Measurements from ENCODE around the gene C12orf60.

C12orf60 gene

DNA sequence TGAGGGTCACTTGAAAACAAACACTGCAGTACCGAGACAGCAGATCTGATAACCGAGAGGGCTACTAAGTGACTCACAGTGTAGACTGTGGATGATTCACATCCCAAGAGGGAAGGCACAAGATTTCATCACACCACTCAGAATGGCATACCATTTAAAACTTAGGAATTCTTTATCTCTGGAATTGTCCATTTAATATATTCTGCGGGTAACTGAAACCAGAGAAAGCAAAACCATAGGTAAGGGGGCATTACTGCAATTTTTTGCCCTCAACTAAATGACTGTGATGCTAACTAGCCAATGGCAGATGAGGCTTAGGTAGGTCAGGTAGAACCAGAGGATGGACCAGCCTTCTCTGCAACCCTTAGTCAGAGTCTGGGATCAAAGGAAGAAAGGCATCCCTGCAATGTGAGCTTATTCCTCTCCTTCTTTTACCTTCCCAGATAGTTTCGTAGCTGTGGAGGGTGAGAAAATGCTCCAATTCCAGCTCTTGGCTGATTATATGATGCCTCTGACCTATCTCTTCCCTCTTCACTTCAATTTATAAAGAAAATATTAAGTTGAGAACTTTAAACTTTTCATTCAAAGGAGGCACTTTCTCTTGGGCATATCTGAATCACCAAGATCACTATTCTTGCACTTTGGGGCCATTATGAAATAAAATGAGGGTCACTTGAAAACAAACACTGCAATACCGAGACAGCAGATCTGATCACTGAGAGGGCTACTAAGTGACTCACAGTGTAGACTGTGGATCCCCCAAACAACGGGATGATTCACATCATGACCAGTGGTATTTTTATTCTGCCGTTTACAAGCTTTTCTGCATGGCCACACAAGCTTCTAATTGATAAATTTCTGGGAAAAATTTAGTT lies 33.1 kb downstream of the C12orf60 start:
- peak; percentile 66 to 82 for DNase-seq
- TF ChIP-seq GATA1 (IDR thresholded peaks at IDR 0.05; ENCODE audit: low read depth, low read length) = no peak
- TF ChIP-seq POLR2A (IDR thresholded peaks at IDR 0.05; ENCODE audit: low read length) = no peak

DNA sequence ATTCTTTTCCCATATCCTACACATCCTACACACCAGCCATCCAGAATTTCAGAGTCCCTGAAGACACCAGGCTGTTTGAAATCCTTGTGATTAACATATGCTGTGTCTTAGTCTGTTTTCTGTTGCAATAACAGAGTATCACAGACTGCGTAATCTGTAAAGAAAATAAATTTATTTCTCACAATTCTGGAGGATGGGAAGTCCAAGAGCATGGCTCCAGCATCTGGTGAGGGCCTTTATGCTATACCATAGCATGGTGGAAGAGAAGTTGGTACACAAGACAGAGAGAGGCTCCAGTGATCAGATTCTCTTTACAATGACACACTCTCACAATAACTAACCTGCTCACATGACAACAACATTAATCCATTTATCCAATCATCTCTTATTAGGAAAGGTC lies 35.8 kb downstream of the C12orf60 start:
- DNase-seq = no peak
- TF ChIP-seq GATA1 (IDR thresholded peaks at IDR 0.05; ENCODE audit: low read depth, low read length) (no peak), POLR2A (IDR thresholded peaks at IDR 0.05; ENCODE audit: low read length) (no peak)

DNA sequence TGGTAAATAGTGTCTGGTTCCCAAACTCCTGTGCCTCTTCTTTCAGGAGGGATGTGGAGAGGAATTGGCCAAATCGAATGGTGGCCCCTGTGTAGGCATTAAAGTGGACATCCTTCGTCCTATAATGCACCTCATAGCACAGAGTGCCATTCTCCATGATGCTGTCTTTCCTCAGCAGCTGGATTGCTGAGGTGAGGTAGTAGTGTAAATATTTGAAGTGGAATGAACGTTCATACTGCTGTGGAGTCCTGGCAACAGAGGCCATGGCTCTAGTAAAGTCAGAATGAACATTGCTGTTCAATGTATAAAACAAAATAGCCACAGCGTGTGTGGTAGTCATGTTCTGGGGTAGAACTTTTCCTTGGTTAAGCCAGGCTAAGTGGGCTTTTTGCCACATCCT lies 37.1 kb downstream of the C12orf60 start:
- no peak for TF ChIP-seq GATA1 (IDR thresholded peaks at IDR 0.05; ENCODE audit: low read depth, low read length)
- no peak for DNase-seq

DNA sequence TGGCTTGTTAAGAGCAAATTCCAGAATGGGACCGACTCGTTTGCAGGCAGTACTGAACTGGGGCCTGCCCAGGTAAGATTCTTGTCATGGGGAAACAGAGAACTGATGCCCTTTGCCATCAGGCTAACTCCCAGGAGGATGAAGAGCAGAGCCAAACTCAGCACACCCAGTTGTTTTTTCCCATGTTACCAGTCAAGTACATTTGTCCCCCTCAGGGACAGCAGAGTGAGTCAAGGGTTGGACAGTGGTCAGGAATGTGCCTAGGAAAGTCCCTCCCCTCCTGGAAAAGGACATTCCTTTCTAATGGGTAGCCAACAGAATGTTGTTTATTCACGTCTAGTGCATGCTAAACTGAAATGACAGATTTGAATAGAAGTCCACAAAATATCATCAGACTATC lies 38.3 kb downstream of the C12orf60 start:
- peak; percentile 25 to 54 for DNase-seq
- no peak for TF ChIP-seq POLR2A (IDR thresholded peaks at IDR 0.05; ENCODE audit: low read length)
- TF ChIP-seq GATA1 (IDR thresholded peaks at IDR 0.05; ENCODE audit: low read depth, low read length) = no peak

DNA sequence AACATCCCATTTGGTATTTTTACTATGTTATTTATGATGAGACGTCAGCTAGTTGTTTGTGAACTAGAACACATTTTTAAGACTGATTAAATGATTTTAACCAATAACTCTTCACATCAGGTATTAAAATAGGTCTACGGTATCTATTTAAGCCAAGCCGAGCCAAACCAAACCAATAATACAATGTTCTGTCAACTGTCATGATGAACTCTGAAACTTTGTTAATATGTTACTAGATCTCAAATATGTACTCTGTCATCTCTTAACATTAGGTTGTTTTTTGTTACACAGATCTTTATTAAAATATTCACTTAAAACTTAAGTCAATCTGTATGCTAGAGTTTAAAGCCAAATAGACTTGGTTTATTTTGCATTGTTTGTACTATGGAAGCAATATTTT lies 38.8 kb downstream of the C12orf60 start:
- TF ChIP-seq POLR2A (IDR thresholded peaks at IDR 0.05; ENCODE audit: low read length) = no peak
- TF ChIP-seq GATA1 (IDR thresholded peaks at IDR 0.05; ENCODE audit: low read depth, low read length) = no peak
- DNase-seq = peak in 1 of 2 experiments; percentile 58

DNA sequence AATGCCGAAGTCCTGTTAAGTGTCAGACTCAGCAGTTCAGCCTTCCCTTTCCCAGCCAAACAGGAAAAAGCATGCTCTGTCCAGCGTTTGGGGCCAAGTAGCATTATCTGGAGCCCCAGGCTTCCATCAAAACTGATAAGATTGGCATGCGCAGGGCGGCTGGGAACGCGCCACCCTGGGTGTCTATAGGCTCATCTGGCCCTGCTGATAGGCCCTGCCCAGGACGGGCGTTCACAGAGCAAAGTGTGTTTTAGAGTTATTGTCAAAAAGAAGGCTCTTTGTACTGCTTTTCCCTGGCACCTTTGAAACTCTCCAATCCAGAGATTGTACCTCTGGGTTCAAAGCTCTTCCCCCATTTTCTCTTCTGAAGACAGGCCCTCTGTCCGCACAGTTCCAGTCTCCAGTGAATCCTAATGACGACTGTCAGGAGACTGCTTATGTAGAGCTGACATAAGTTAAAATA lies 40.0 kb downstream of the C12orf60 start, which contains the start of gene ART4:
Gene ART4 (minus strand): TSS at position 102 of the 463 bp plus-strand sequence. CDS start 413 bp downstream, outside the sequence.
- TF ChIP-seq GATA1 (IDR thresholded peaks at IDR 0.05; ENCODE audit: low read depth, low read length) (peak; percentile 83), POLR2A (IDR thresholded peaks at IDR 0.05; ENCODE audit: low read length) (peak; percentile 77)
- DNase-seq = peak; percentile 93 to 97

DNA sequence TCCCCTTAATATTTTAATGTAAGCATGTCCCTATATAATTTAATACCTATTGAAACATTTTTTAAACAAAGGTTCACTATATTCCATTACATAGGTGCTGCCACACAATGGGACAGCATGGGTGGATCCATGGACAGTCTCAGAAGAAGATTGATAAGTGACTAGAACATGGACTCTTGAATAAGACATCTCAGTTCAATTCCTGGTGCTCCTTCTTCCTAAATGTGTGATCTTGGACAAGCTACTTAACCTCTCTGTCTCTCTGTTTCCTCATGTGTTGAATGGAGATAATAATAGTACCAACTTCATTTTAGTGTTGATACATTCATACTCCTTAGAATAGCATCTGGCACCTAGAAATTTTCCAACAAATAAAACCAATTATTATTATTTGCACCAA lies 40.9 kb downstream of the C12orf60 start:
- DNase-seq = peak; percentile 27 to 40
- no peak for TF ChIP-seq POLR2A (IDR thresholded peaks at IDR 0.05; ENCODE audit: low read length)

DNA sequence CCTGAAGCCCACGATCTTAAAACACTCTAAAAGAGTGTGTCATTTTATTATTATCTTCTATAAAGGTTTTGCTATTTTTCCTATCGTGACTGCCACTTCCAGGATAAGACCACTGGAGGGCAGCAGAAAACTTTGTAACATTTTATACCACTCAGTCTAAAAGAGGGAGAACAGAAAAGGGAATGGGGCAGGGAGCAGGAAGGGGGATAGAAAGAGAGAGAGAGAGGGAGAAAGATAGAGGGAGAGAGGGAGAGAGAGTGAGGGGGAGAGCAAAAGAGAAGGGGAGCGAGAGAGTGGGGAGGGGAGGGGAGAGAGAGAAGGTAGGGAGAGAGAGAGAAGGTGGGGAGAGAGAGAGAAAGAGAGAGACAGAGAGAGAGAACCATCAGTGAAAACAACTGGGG lies 41.9 kb downstream of the C12orf60 start:
- no peak for TF ChIP-seq POLR2A (IDR thresholded peaks at IDR 0.05; ENCODE audit: low read length)
- TF ChIP-seq GATA1 (IDR thresholded peaks at IDR 0.05; ENCODE audit: low read depth, low read length) = no peak
- peak; percentile 75 to 82 for DNase-seq

DNA sequence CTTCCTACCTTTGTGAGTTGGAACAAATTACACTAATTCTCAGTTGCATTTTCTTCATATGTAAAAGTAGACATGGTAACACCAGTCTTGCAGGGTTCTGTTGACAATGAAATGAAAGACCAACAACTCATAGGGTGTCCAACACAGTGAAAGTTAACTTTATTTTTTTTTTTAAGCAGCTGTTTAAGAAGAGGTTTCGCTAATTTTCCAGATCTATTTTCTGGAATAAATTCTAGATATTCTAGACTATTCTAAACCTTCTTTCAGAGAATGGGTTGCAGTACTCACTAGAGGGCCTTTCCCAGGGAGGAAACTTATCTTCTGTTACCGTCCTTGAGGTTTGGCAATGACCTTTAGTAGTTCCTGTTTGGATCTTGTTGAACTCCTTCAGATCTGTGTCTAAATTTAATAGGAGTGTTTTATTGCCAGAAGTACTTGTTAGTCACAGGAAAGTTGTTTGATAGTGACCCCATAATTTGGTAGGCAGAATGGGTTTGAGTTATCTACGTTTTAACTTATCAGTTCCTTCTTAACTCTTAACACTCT lies 42.6 kb downstream of the C12orf60 start:
- DNase-seq = peak; percentile 18 to 37
- TF ChIP-seq POLR2A (IDR thresholded peaks at IDR 0.05; ENCODE audit: low read length) = no peak
- TF ChIP-seq GATA1 (IDR thresholded peaks at IDR 0.05; ENCODE audit: low read depth, low read length) = no peak

DNA sequence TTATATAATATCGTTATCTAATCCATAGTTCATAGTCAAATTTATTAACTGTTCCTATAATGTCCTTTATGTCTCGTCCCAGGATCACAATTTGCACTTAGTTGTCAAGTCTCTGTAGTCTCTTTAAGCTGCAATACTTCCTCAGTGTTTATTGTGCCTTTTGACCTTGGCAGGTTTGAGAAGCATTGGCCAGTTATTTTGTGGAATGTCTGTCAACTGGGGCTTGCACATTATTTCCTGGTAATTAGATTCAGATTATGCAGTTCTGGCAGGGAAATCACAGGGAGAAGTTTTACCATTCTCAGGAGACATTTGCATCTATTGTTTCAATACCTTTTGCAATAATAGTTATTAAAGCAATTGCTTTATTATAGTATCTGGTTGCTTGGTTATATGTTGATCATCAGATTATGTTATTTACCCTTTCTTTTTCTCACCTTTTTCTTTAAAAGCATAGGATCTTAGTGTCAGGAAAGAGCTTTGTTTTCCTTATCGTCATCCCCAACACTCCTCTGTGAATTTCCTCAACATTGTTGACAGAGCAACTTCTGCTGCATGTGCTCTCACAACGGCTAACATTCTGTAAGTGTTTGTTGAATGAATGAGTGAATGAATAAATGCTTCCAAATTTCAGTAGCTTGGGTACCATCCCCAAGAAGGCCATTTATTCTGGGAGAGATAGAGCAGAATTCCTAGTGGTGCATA lies 43.6 kb downstream of the C12orf60 start:
- no peak for DNase-seq

DNA sequence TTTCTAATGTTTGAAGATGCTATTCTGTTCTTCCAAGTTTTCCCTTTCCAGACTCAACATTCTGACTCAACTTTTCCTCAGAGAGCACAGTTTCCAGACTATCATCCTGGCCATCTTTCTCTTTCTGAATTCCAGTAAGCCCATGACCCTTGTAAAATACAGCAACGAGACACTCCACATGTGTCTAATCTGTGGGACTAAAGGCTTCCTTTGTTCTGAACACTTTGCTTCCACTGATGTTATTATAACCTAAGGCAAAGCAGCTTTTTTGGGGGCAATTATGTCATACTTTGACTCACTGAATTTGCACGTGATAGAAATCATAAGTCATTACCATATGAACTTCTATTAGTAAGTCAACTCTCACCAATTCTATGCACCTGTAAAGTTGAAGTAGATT lies 46.2 kb downstream of the C12orf60 start:
- no peak for DNase-seq
- TF ChIP-seq GATA1 (IDR thresholded peaks at IDR 0.05; ENCODE audit: low read depth, low read length) (no peak), POLR2A (IDR thresholded peaks at IDR 0.05; ENCODE audit: low read length) (no peak)

More for the DNA sequence above, 43.6 kb downstream of the C12orf60 start:
- TF ChIP-seq GATA1 (IDR thresholded peaks at IDR 0.05; ENCODE audit: low read depth, low read length) = no peak
- no peak for TF ChIP-seq POLR2A (IDR thresholded peaks at IDR 0.05; ENCODE audit: low read length)

DNA sequence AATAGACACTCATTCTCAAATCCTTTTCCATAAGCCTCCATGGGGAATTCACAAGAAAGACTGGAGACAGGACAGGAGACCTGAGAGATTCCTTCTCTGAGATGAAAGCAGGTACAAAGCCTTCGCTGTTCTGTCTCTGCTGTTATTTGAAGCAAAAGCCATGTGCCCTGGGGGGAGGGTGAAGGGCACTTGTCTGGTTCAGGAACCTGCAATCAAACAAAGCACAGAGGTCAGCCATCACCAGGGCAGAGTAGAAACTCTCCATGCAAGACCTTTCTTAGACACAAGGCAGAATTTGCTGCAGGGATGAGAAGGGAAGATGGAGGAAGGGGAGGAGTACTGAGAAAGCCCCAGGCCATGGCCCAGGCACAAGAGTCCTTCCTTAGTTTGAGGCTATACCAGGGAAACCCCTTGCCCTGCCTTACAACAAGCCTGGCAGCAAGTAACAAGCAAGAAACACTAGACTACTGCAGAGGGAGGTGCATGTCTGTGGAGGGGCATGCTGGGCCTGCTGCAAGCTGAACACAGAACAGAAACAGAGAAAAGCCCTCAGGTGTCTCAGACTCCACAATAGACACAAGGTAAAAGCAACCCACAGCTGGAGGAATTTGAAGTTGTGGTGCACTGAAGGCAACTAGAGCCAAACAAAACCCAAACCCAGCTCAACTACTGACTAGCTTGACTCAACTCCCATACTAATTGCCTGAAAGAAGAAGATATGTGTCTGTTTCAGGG lies 47.6 kb downstream of the C12orf60 start:
- DNase-seq = no peak
- TF ChIP-seq GATA1 (IDR thresholded peaks at IDR 0.05; ENCODE audit: low read depth, low read length) = no peak
- no peak for TF ChIP-seq POLR2A (IDR thresholded peaks at IDR 0.05; ENCODE audit: low read length)

DNA sequence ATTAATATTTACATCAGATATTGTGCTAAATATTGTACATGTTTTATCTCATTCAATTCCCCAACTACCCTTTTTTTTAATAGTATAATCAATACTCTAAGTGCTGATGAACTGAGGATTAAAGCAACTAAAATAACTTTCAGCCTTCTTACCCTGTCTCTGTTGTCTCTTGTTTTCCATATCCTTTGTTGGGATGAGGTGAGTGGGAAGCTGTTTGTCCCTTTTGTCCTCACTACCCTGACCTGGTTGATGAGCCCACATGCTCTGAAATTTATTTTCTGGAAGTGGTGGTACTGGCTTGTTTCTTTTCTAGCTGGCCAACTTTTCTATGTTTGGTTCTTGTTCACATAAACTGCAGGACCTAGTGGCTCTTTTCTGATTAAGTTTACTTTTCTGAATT lies 49.4 kb downstream of the C12orf60 start:
- TF ChIP-seq GATA1 (IDR thresholded peaks at IDR 0.05; ENCODE audit: low read depth, low read length) (no peak), POLR2A (IDR thresholded peaks at IDR 0.05; ENCODE audit: low read length) (no peak)
- DNase-seq = no peak

DNA sequence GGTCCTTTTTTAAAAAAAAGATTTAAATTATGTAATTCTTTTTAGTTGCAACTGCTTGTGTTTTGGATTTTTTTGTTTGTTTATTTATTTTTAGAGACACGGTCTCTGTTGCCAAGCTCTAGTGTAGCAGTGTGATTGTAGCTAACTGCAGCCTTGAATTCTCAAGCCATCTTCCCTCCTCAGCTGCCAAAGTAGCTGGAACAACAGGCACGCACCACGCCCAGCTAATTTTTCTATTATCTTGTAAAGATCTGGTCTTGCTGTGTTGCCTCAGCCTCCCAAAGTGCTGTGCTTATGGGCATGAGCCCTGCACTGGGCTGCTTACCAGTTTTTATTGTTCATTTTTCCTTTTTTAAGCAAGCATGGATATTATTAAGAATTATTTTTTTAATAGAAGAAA lies 50.5 kb downstream of the C12orf60 start:
- TF ChIP-seq GATA1 (IDR thresholded peaks at IDR 0.05; ENCODE audit: low read depth, low read length) (no peak), POLR2A (IDR thresholded peaks at IDR 0.05; ENCODE audit: low read length) (no peak)
- DNase-seq = peak; percentile 57 to 64

All from erythroblast (primary cell).